Measurements from ENCODE around the gene PGR.

The PGR gene

DNA sequence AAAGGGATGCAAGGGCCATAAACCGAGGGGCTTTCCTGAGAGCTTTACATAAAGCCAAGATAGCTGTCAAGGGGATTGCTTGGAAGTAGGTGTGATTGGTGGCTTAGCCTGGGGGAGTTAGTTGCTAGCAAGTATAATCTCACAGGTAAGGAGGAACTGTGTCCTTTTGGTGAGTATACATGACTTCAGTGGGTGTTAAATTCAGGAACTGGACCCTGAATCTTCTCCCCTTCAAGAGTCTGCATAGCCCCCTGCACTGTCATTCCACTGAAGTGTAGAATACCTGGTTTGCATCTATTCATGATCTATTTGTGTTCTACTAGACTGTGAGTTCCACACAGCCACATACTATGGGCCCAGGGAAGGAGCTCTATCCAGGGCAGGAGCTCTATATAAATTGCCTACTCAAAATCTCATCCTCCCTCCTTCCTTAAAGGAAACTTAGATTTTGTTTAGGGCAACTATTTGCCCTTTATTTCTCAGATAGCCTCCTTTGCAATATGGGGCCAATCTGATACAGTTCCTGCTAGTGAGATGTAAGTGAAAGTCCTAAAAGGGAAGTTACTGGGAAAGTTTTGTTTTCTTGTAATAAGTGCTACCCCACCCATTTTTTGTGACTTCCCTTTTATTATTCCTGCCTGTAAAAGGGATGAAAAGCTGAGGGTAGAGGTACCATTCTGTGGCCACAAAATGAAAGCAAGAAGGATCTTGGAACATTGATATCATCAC is 120.5 kb downstream of the PGR start:
- FAIRE-seq = no peak

GRCh38 chr11:101003468-101003867 is 126.1 kb downstream of the PGR start:
- no peak for FAIRE-seq

- no peak for FAIRE-seq
These were observed 129.9 kb downstream of the PGR start for GRCh38 chr11:100999756-101000155.

DNA sequence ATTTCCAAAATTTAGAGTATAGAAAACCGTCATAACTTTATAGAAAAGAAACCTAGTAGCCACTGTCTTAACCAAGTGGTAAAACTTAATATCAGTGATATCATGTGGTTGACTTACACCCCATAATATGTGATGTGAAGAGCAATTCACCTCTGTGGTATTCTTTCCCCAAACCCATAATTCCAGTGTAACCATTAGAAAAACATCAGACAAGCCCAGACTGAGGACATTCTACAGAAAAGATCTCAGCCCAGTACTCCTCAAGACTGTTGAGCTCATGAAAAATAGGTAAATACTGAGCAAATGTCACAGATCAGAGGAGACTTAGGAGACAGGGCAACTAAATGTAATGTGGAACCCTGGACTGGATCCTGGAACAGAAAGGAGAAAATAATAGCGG is 134.6 kb downstream of the PGR start:
- no peak for FAIRE-seq

DNA sequence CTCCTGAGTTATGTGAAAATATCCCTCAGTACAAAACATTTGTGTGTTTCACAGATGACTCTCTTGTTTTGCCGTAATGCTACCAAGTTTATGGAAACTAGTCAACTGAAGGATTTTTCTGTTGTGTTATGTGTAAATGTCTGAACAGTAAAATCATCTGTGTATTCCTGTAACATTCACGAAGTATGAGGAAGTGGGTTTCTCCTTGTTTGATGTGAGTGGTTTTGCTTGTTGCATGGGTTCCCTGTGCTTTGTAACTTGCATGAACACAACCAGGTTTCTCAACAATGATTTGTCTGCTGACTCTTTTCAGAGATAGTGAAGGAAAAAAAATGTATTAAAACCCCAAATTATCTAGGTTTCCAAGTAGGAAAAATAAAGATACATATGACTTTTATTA is 138.1 kb downstream of the PGR start:
- no peak for FAIRE-seq

GRCh38 chr11:100990931-100991330 is 138.7 kb downstream of the PGR start:
- no peak for FAIRE-seq

DNA sequence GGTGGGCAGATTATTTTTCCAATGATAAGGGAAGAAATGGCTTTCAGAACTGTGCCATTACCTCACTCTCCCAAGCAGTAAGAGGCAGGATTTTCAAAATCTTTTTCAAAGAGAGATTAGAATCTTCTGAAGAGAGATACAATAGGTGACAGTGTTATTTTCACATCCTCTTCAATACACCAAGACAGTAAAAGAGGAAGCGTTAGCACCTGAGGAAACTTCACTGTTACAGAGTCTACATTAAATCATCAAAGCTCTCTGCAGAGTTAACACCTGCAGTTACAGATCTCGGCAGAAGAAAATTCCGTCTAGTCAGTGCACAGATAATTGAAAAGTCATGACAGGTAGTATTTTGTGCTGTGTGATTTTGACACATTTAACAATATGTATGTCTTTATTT is 144.9 kb downstream of the PGR start:
- no peak for FAIRE-seq

DNA sequence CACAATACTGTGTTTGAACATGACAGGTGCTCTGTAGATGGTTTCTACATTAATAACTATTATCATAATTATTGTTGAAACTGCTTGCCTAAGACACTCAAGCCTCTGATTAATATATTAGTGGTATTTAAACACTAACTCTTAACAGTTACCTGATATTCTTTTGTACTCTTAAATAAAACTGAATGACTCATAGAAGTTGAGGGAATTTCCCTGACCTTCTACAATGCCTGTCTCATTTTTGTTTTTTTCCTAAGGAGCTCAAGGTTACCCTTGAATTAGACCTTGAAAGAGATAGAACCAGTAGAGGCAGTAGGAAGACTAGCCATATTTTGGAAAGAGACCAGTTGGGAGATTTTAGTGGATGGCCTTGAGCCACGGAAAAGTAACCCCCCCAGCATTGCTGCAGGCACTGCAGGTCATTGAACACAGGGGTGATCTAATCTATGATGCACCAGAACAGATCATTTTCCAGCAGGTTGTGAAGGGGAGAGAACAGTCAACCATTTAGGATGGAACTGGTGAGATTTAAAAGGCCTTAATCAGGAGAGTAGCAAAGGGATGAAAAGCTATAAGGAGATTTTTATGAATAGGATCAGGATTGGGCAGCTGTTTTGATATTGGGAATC is 148.3 kb downstream of the PGR start:
- no peak for FAIRE-seq

DNA sequence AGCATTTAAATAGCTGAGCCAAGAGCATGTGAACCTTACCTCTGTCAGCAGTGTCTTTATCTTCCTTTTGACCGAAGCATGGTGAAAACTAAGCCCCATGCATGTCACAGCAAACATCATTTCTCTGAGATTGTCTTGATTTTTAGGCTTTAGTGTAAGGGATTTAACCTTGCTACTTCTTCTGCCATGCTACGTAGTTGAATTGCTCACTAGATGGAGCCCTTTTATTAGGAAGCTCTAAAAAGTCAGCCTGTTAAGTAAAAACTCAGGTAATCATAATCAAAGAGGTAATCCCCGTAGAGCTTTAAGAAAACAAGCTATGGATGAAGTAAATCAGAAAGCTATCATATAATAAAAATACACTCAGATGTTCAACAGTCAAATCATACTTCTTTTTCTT is 149.5 kb downstream of the PGR start:
- no peak for FAIRE-seq
